K562 (cell line): ENCODE results near the gene HDLBP. TPM values are rescaled to one million over a fixed set of nuclear protein-coding genes. Genes with fewer than 3 reads are reported as not detected.
A peak's percentile ranks its signal among the peaks of the same experiment; 100 is the strongest.

Experiments used
- ATAC-seq: fragments of 200-7000 bp; cut with Tn5 transposase; 3 replicates; pipeline ENCODE4 v1.9.1; 2020; ENCODE audit warnings: moderate library complexity
- BruUV-seq: library from RNA; stranded (reverse); fragments of 400-500 nt; replicated peaks from 2 replicates; lab custom pipeline; 2021; lab: Mats Ljungman, UMichigan
- CTCF ChIA-PET: fragments of 300-600 bp; formaldehyde crosslinking; extraction: SDS; loops from one replicate; lab custom pipeline; 2021; ENCODE audit warnings: low intra/inter-chr PET ratio; lab: Yijun Ruan, JAX
- POLR2A ChIA-PET: fragments of 300-600, 350-650 bp; sonication (Branson Sonifier 250); formaldehyde crosslinking; extraction: SDS; loops from one replicate; lab custom pipeline; 2021; ENCODE audit warnings: antibody characterized with exemption, inconsistent platforms; lab: Yijun Ruan, JAX
- DNase-seq, 4 experiments: peaks; one replicate each; pipeline versions ENCODE4 v3.0.0 to v3.0.0-alpha.2; 2011 to 2018; ENCODE audit warnings: low spot score in 3 of 4, mixed read lengths in 3 of 4; ENCODE audit errors: extremely low read depth in 1 of 4
- FAIRE-seq: peaks from 2 replicates; lab custom pipeline; 2011; peaks lifted over from hg19 to GRCh38; lab: Jason Lieb, UNC
- H2AFZ ChIP-seq: 2 replicates; pipeline ENCODE4 v1.6.0; 2011; ENCODE audit warnings: low read depth, low read length, control low read depth, inconsistent platforms
- H3K27ac ChIP-seq: fragments of 200-600 bp; 3 replicates; pipeline ENCODE4 v1.8.0; 2011; ENCODE audit warnings: low read depth, mild to moderate bottlenecking, control low read depth, inconsistent platforms, low read length, moderate library complexity, mixed read lengths; ENCODE audit errors: extremely low read depth
- H3K27me3 ChIP-seq, 2 experiments: fragments of 300-600 bp in 1 of 2; 2 replicates in 1 of 2; 3 replicates in 1 of 2; pipeline versions ENCODE4 v1.6.0 to v1.8.0; 2011; ENCODE audit warnings: inconsistent platforms in 2 of 2, low read length in 2 of 2, mild to moderate bottlenecking in 1 of 2, mixed read lengths in 1 of 2, moderate library complexity in 1 of 2; ENCODE audit not compliant: control insufficient read depth in 2 of 2, insufficient read depth in 2 of 2
- H3K36me3 ChIP-seq: fragments of 300-600 bp; 3 replicates; pipeline ENCODE4 v1.8.0; 2011; ENCODE audit warnings: mild to moderate bottlenecking, low read length, inconsistent platforms; ENCODE audit not compliant: control insufficient read depth, insufficient read depth
- H3K4me1 ChIP-seq, 2 experiments: fragments of 200-600 bp in 1 of 2; replicated peaks in 1 of 2; 2 replicates in 1 of 2; 3 replicates in 1 of 2; pipeline versions ENCODE4 v1.5.1 to v1.8.0; 2011; ENCODE audit warnings: inconsistent platforms in 2 of 2, low read length in 2 of 2, mild to moderate bottlenecking in 1 of 2, mixed read lengths in 1 of 2, moderate library complexity in 1 of 2; ENCODE audit not compliant: control insufficient read depth in 2 of 2, insufficient read depth in 2 of 2
- H3K4me2 ChIP-seq: 2 replicates; pipeline ENCODE4 v1.6.1; 2011; ENCODE audit warnings: low read length, control low read depth, inconsistent platforms, mixed read lengths; ENCODE audit not compliant: insufficient read depth
- H3K4me3 ChIP-seq: fragments of 200-600 bp; sonication (generic), shearing (Covaris generic); 2 replicates; pipeline ENCODE4 v1.5.1; 2016; ENCODE audit warnings: control low read depth, inconsistent platforms
- H3K79me2 ChIP-seq: fragments of 200-600 bp; 3 replicates; pipeline ENCODE4 v1.8.0; 2011; ENCODE audit warnings: low read length, inconsistent platforms; ENCODE audit not compliant: control insufficient read depth, insufficient read depth
- H3K9ac ChIP-seq, 2 experiments: 2 replicates each; pipeline versions ENCODE4 v1.6.0 to v1.6.1; 2011; ENCODE audit warnings: low read depth in 2 of 2, low read length in 2 of 2, control low read depth in 1 of 2, inconsistent platforms in 1 of 2, mild to moderate bottlenecking in 1 of 2, mixed read lengths in 1 of 2; ENCODE audit not compliant: insufficient read depth in 1 of 2
- H3K9me1 ChIP-seq: one replicate; pipeline ENCODE4 v1.6.0; 2011; ENCODE audit warnings: inconsistent platforms, mild to moderate bottlenecking, low read length, moderate library complexity; ENCODE audit not compliant: control insufficient read depth, insufficient read depth
- H3K9me3 ChIP-seq: replicated peaks from 2 replicates; pipeline ENCODE4 v1.5.1; 2011; ENCODE audit warnings: low read depth, low read length, inconsistent platforms; ENCODE audit not compliant: control insufficient read depth, insufficient read depth
- H4K20me1 ChIP-seq: replicated peaks from 2 replicates; pipeline ENCODE4 v1.6.1; 2011; ENCODE audit warnings: low read length, inconsistent platforms, mixed read lengths; ENCODE audit not compliant: control insufficient read depth, insufficient read depth
- E2F3 ChIP-seq: fragments of 250-450 bp; sonication (Bioruptor Pico); IDR thresholded peaks from 2 replicates; pipeline ENCODE4 v1.4.0; 2020; ENCODE audit warnings: mild to moderate bottlenecking
- HDAC1 ChIP-seq, 2 experiments: fragments of 450-650 bp; IDR thresholded peaks; 2 replicates each; pipeline ENCODE4 v1.6.1; 2016 to 2017; ENCODE audit warnings: inconsistent platforms in 1 of 2, mild to moderate bottlenecking in 1 of 2, moderate library complexity in 1 of 2
- NFRKB ChIP-seq: fragments of 450-650 bp; IDR thresholded peaks from 2 replicates; pipeline ENCODE4 v1.6.1; 2016; ENCODE audit warnings: low read depth
- WGBS: fragments of 100-300 bp; shearing (Covaris generic); methylation state at CpG from one replicate; pipeline ENCODE4 v1.1.6; 2016; ENCODE audit warnings: low coverage, mixed read lengths; ENCODE audit not compliant: insufficient coverage; ENCODE audit errors: missing lambda C conversion rate; 5-methylcytosine and 5-hydroxymethylcytosine counted together
- in situ Hi-C: fragments of 300-500 bp; cut with MboI; formaldehyde crosslinking; loops from 4 replicates; pipeline ENCODE4 v1.15.0; 2018; ENCODE audit warnings: inconsistent platforms, mixed read lengths
- intact Hi-C: fragments of 100-400 bp; cut with micrococcal nuclease; formaldehyde crosslinking; loops from 2 replicates; pipeline ENCODE4 v1.14.2; 2022
- polyA plus RNA-seq, 8 experiments: library from polyadenylated mRNA; depleted of rRNA in 4 of 8; stranded (reverse) in 5 of 8; unstranded in 3 of 8; fragments of >200 nt; fragmentation: Nextera tagmentation in 2 of 8; fragmentation: Illumina TruSeq in 1 of 8; extraction: Ambion mirVana in 2 of 8; extraction: Trizol in 1 of 8; gene quantifications; 2 replicates each; pipeline versions ENCODE4 v1.2.1 to v1.2.3, GENCODE V29; 2011 to 2014; ENCODE audit warnings: inconsistent platforms in 1 of 8, missing spikeins in 1 of 8
- total RNA-seq, 7 experiments: library from RNA; depleted of rRNA in 6 of 7; stranded (reverse); fragments of >200 nt in 6 of 7; fragmentation: Illumina TruSeq in 2 of 7; extraction: Trizol in 2 of 7; gene quantifications; 2 replicates each; pipeline versions ENCODE4 v1.2.1 to v1.2.3, GENCODE V29; 2011 to 2021; ENCODE audit warnings: low replicate concordance in 1 of 7
- TF ChIP-seq, protein P1 (sequence below), 2 experiments: fragments of 450-650 bp in 1 of 2; sonication (generic) in 1 of 2; formaldehyde crosslinking in 1 of 2; IDR thresholded peaks; 2 replicates each; pipeline versions ENCODE4 v1.7.1 to v1.9.0; 2016 to 2022; ENCODE audit warnings: inconsistent platforms in 1 of 2, mild to moderate bottlenecking in 1 of 2, missing genetic modification reagents in 1 of 2

The HDLBP gene
- total and polyA plus RNA-seq, 9 of the 15 experiments (the other 6 are each of a cell fraction or from before 2014, with no cell fraction given), result 24.4 to 378 (median 146) TPM

DNA sequence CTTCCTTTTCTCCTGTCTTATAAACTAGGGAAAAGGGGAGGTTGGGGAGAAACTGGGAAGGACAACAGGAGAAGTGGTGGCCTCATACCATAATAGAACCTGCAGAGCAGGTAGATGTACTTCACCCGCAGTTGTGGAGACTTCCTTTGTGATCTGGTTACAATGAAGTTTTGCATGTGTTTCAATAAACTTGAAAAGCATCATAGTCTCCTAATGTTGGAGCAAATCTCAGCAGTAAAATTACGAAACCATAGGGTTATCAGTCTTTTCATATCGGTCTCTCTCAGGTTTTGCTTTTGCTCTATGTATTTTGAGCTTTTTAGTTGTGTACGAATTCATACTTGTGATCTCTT lies 96.5 kb downstream of the HDLBP start:
- Histone ChIP-seq H3K36me3 (0 out of 3 replicates have a peak, but pooled peaks cover 3% of the 10 kb centered on the region), H3K9ac (peak overlapping the region in 1 of 2 experiments; percentile 76; a peak in 2 of 4 replicates), H3K9me1 (peaks cover 5% of the 10 kb centered on the region), H3K4me1 (peaks cover 2 to 32% of the 10 kb centered on the region in 2 experiments; a peak in 3 of 5 replicates), H4K20me1 (0 out of 2 replicates have a peak, but pooled peaks cover 5% of the 10 kb centered on the region), H3K4me3 (peak overlapping the region; percentile 54), H3K4me2 (peak overlapping the region; percentile 88), H3K9me3 (no peaks in the 10 kb centered on the region), H3K27me3 (peaks cover 0 to 10% of the 10 kb centered on the region in 2 experiments; a peak in 2 of 5 replicates), H2AFZ (peak overlapping the region; percentile 88; the same call in 1 of the 2 replicates), H3K79me2 (peaks cover 15% of the 10 kb centered on the region), H3K27ac (peak overlapping the region; percentile 76; the same call in 2 of the 3 replicates)
- ChIA-PET POLR2A (interaction anchor here (0.6 to 1.1 kb wide), 4 partner anchors 9 to 340 kb away, joined by 3 to 7 read pairs (median 3); no protein-coding TSS in a partner anchor), CTCF (no interaction called here)
- FAIRE-seq (no peak), DNase-seq (no peak), ATAC-seq (no peak)
- no TSS peak for BruUV-seq
- in situ Hi-C loops, result no loop called here
- TF ChIP-seq NFRKB, result no peak
- TF ChIP-seq E2F3, result no peak
- TF ChIP-seq HDAC1 (IDR thresholded peaks at IDR 0.05), result 0 out of 4 replicates have a peak, but pooled peaks of 1 of the 2 experiments have one; percentile 13
- TF ChIP-seq, protein P1, sequence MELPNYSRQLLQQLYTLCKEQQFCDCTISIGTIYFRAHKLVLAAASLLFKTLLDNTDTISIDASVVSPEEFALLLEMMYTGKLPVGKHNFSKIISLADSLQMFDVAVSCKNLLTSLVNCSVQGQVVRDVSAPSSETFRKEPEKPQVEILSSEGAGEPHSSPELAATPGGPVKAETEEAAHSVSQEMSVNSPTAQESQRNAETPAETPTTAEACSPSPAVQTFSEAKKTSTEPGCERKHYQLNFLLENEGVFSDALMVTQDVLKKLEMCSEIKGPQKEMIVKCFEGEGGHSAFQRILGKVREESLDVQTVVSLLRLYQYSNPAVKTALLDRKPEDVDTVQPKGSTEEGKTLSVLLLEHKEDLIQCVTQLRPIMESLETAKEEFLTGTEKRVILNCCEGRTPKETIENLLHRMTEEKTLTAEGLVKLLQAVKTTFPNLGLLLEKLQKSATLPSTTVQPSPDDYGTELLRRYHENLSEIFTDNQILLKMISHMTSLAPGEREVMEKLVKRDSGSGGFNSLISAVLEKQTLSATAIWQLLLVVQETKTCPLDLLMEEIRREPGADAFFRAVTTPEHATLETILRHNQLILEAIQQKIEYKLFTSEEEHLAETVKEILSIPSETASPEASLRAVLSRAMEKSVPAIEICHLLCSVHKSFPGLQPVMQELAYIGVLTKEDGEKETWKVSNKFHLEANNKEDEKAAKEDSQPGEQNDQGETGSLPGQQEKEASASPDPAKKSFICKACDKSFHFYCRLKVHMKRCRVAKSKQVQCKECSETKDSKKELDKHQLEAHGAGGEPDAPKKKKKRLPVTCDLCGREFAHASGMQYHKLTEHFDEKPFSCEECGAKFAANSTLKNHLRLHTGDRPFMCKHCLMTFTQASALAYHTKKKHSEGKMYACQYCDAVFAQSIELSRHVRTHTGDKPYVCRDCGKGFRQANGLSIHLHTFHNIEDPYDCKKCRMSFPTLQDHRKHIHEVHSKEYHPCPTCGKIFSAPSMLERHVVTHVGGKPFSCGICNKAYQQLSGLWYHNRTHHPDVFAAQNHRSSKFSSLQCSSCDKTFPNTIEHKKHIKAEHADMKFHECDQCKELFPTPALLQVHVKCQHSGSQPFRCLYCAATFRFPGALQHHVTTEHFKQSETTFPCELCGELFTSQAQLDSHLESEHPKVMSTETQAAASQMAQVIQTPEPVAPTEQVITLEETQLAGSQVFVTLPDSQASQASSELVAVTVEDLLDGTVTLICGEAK (IDR thresholded peaks at IDR 0.05), result 0 out of 2 replicates have a peak, but pooled peaks have one; percentile 21
- TF ChIP-seq, protein P1 (CRISPR knock-in tag; IDR thresholded peaks at IDR 0.05), result no peak
- WGBS, result 8% methylated on average over 4 of the region's 4 CpGs
- intact Hi-C loops, result loop anchor here (5.0 kb wide), 1 partner anchor 142 kb away; no protein-coding TSS in a partner anchor
